ENCODE data around the gene PPP4R1. TPM values are rescaled to one million over a fixed set of nuclear protein-coding genes. Genes with fewer than 3 reads are reported as not detected.
"Not testable (repeated sequence)": the region's sequence is repeated elsewhere in the genome, so short reads cannot be mapped to it uniquely, and the experiment has no call there.

Gene PPP4R1
- total RNA-seq, 6 experiments from 2014 or later = 15.0 to 36.5 (median 30.1) TPM

GRCh38 chr18:9647496-9648323 is 33.4 kb upstream of the PPP4R1 start:
- H3K27ac ChIP-seq = peak overlapping the region in 1 of 3 donors; percentile 5
- ATAC-seq = peak in 1 of 4 donors; percentile 23
- no peaks in the 10 kb centered on the region for H3K36me3 ChIP-seq
- 72% methylated on average over 7 of the region's 8 CpGs for WGBS (ENCODE audit: insufficient coverage, low coverage, low lambda C conversion rate, missing lambda C conversion rate)
- H3K27me3 ChIP-seq = no peaks in the 10 kb centered on the region
- no peak overlapping the region for H3K4me3 ChIP-seq
- H3K4me1 ChIP-seq = no peaks in the 10 kb centered on the region
- intact Hi-C loops (cut with DNase I) = no loop called here
- H3K9me3 ChIP-seq = no peaks in the 10 kb centered on the region
- no peak for TF ChIP-seq POLR2A (IDR thresholded peaks at IDR 0.05)
- TF ChIP-seq CTCF (IDR thresholded peaks at IDR 0.05) = no peak
- DNase-seq = no peak

- Histone ChIP-seq H3K27ac (no peak overlapping the region), H3K36me3 (no peaks in the 10 kb centered on the region), H3K9me3 (no peaks in the 10 kb centered on the region), H3K4me1 (no peaks in the 10 kb centered on the region), H3K27me3 (no peaks in the 10 kb centered on the region), H3K4me3 (no peak overlapping the region)
- intact Hi-C loops (cut with DNase I) = no loop called here
- DNase-seq (no peak), ATAC-seq (peak in 2 of 4 donors; percentile 11 to 17)
- TF ChIP-seq CTCF (IDR thresholded peaks at IDR 0.05) = no peak
- no peak for TF ChIP-seq POLR2A (IDR thresholded peaks at IDR 0.05)
- 36% methylated on average over 3 of the region's 3 CpGs for WGBS (ENCODE audit: insufficient coverage, low coverage, low lambda C conversion rate, missing lambda C conversion rate)
Observed at GRCh38 chr18:9643549-9643948, 29.2 kb upstream of the PPP4R1 start.

GRCh38 chr18:9642799-9643462 is 28.6 kb upstream of the PPP4R1 start:
- intact Hi-C loops (cut with DNase I) = no loop called here
- ATAC-seq = no peak
- no peak overlapping the region for H3K27ac ChIP-seq
- WGBS (ENCODE audit: insufficient coverage, low coverage, low lambda C conversion rate, missing lambda C conversion rate) = 77% methylated on average over 7 of the region's 9 CpGs
- H3K4me1 ChIP-seq = no peaks in the 10 kb centered on the region
- H3K4me3 ChIP-seq = no peak overlapping the region
- DNase-seq = no peak
- H3K36me3 ChIP-seq = no peaks in the 10 kb centered on the region
- no peaks in the 10 kb centered on the region for H3K9me3 ChIP-seq
- no peak for TF ChIP-seq CTCF (IDR thresholded peaks at IDR 0.05)
- TF ChIP-seq POLR2A (IDR thresholded peaks at IDR 0.05) = no peak
- no peaks in the 10 kb centered on the region for H3K27me3 ChIP-seq

- ATAC-seq; intact Hi-C loops (cut with DNase I); H3K4me1 ChIP-seq; H3K4me3 ChIP-seq; H3K27me3 ChIP-seq; DNase-seq; H3K36me3 ChIP-seq; H3K9me3 ChIP-seq; H3K27ac ChIP-seq: not testable (repeated sequence)
- no CpG with 5 or more reads among the region's 1 CpG for WGBS (ENCODE audit: insufficient coverage, low coverage, low lambda C conversion rate, missing lambda C conversion rate)
Observed at GRCh38 chr18:9641081-9641480, 26.7 kb upstream of the PPP4R1 start.

- no peaks in the 10 kb centered on the region for H3K4me1 ChIP-seq
- DNase-seq (no peak), ATAC-seq (no peak)
- H3K9me3 ChIP-seq = no peaks in the 10 kb centered on the region
- WGBS (ENCODE audit: insufficient coverage, low coverage, low lambda C conversion rate, missing lambda C conversion rate) = 68% methylated on average over 4 of the region's 4 CpGs
- no peak overlapping the region for H3K27ac ChIP-seq
- no peaks in the 10 kb centered on the region for H3K27me3 ChIP-seq
- no peak overlapping the region for H3K4me3 ChIP-seq
- no peaks in the 10 kb centered on the region for H3K36me3 ChIP-seq
- intact Hi-C loops (cut with DNase I) = no loop called here
- TF ChIP-seq CTCF (IDR thresholded peaks at IDR 0.05) (no peak), POLR2A (IDR thresholded peaks at IDR 0.05) (no peak)
Observed at GRCh38 chr18:9638886-9639285, 24.5 kb upstream of the PPP4R1 start.
